ENCODE results near the gene DTD2. TPM values are rescaled to one million over a fixed set of nuclear protein-coding genes. Genes with fewer than 3 reads are reported as not detected.

DTD2 gene
- total RNA-seq, 1 donor from 2014 or later: 19.8 TPM

GRCh38 chr14:31419179-31419966 is 37.9 kb downstream of the DTD2 start:
- Mint-ChIP-seq H3K27ac (peak overlapping the region; percentile 21), H3K36me3 (ENCODE audit: low read depth) (peaks cover 2% of the 10 kb centered on the region), H3K4me3 (peak overlapping the region; percentile 96), H3K9me3 (no peaks in the 10 kb centered on the region), H3K27me3 (no peaks in the 10 kb centered on the region), H3K4me1 (peaks cover 22% of the 10 kb centered on the region)
- no peak for DNase-seq
- intact Hi-C loops (cut with micrococcal nuclease): no loop called here
- POLR2A ChIA-PET: interaction anchor here (0.7 to 2.8 kb wide), 7 partner anchors 9 to 861 kb away, joined by 3 to 25 read pairs (median 8); partner anchors contain the start of genes AP4S1, DTD2, G2E3 and HECTD1
- no peak for TF ChIP-seq CTCF (IDR thresholded peaks at IDR 0.05)
- CTCF ChIA-PET: interaction anchor here (2.2 kb wide), 1 partner anchor 29 kb away, joined by 9 read pairs; no protein-coding TSS in a partner anchor
- ATAC-seq (ENCODE audit: low read depth): no peak

DNA sequence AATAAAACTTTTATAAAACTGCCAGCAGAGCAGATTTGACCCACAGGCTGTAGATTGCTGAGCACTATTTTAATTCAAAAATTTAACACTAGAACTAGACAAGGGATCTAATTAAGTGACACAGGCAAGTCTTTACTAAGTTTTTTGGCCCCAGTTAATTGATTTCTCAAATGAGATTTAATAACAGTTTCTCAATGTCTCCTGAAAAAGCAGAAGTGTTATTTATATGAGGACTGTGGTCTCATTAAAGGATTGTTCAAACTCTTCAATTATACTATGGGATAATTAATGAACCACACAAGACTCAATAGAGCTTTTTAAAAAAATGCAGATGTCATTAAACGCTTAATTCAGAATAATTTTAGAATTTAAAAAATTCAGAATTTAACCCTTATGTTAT is 38.9 kb downstream of the DTD2 start:
- DNase-seq (no peak), ATAC-seq (ENCODE audit: low read depth) (no peak)
- peaks cover 28% of the 10 kb centered on the region for H3K4me1 Mint-ChIP-seq
- TF ChIP-seq CTCF (IDR thresholded peaks at IDR 0.05): no peak
- no peaks in the 10 kb centered on the region for H3K9me3 Mint-ChIP-seq
- CTCF ChIA-PET: no interaction called here
- H3K4me3 Mint-ChIP-seq: no peak overlapping the region
- H3K27me3 Mint-ChIP-seq: no peaks in the 10 kb centered on the region
- H3K27ac Mint-ChIP-seq: no peak overlapping the region
- POLR2A ChIA-PET: interaction anchor here (0.7 kb wide), 1 partner anchor 38 kb away, joined by 3 read pairs; no protein-coding TSS in a partner anchor
- peaks cover 2% of the 10 kb centered on the region for H3K36me3 Mint-ChIP-seq (ENCODE audit: low read depth)
- intact Hi-C loops (cut with micrococcal nuclease): no loop called here

DNA sequence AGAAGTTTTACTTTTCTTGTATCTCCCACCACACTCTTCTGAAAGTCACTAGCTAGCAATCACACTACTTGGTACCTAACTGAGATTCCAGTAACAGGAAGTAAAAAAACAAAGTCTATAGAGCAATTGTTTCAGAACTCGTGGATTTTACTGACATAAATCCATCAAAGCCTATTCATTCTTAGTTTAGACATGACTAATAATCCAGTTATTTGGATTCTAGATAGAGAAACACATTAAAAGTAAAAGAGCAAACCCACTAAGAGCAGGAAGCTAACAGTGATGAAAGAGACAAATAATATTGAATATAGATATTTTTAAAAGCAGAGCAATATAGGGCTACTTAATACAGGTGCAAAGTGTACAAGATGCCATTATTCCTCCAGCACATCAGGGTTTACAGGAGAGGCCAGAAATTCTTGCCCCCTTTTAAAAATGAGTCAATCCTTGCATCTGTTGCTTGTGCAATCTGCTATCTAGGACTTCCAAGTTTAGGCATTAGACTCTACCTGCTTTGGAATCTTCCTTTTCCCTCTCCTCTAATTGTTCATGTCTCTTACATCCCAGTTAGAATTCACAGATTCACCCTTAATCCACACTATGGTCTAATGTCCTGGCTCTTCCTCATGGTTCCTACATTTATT is 43.0 kb downstream of the DTD2 start:
- CTCF ChIA-PET: no interaction called here
- intact Hi-C loops (cut with micrococcal nuclease): no loop called here
- H3K36me3 Mint-ChIP-seq (ENCODE audit: low read depth): no peaks in the 10 kb centered on the region
- no peak overlapping the region for H3K4me3 Mint-ChIP-seq
- ATAC-seq (ENCODE audit: low read depth) (no peak), DNase-seq (no peak)
- no peak for TF ChIP-seq CTCF (IDR thresholded peaks at IDR 0.05)
- POLR2A ChIA-PET: no interaction called here
- H3K27me3 Mint-ChIP-seq: no peaks in the 10 kb centered on the region
- no peak overlapping the region for H3K27ac Mint-ChIP-seq
- H3K9me3 Mint-ChIP-seq: no peaks in the 10 kb centered on the region
- peaks cover 28% of the 10 kb centered on the region for H3K4me1 Mint-ChIP-seq

DNA sequence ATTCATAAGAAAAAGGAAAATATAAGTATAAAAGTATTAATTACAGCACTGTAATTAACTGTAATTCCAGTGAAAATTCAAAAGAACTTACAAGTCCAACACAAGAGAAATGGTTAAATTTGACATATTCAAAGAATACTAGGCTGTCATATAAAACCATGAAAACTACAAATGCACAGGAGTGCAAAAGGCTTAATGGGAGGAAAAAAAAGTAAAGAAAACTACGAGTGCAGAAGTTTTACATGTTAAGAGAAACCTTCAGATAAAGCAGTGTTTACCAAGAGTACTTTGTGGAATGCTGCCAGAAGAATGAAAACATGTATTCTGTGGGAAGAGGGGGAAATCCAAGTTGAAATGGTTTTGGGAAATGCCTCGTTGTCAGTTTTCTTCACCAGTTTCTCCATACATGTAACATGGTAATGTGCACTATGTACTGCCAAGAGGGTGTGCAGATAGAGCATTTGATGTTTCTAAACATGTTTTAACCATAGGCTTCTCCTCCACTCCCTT is 46.0 kb downstream of the DTD2 start:
- Mint-ChIP-seq H3K27me3 (no peaks in the 10 kb centered on the region), H3K9me3 (no peaks in the 10 kb centered on the region), H3K36me3 (ENCODE audit: low read depth) (no peaks in the 10 kb centered on the region), H3K27ac (no peak overlapping the region), H3K4me3 (no peak overlapping the region), H3K4me1 (peaks cover 19% of the 10 kb centered on the region)
- intact Hi-C loops (cut with micrococcal nuclease): no loop called here
- ChIA-PET CTCF (interaction anchor here (1.1 kb wide), 1 partner anchor 9 kb away, joined by 3 read pairs; the partner anchor contains the start of gene HEATR5A), POLR2A (interaction anchor here (2.2 kb wide), 1 partner anchor 9 kb away, joined by 19 read pairs; the partner anchor contains the start of gene HEATR5A)
- no peak for ATAC-seq (ENCODE audit: low read depth)
- no peak for TF ChIP-seq CTCF (IDR thresholded peaks at IDR 0.05)
- no peak for DNase-seq
